H1 (cell line): ENCODE data around the gene CCSER2. TPM values are rescaled to one million over a fixed set of nuclear protein-coding genes. Genes with fewer than 3 reads are reported as not detected.

ENCODE experiments used
- CREB1 ChIP-seq: IDR thresholded peaks from 2 replicates; pipeline ENCODE4 v1.6.1; 2012; ENCODE audit warnings: inconsistent platforms
- JUN ChIP-seq: IDR thresholded peaks from 2 replicates; pipeline ENCODE4 v1.6.1; 2011; ENCODE audit warnings: low read depth, mild to moderate bottlenecking, improper control_type of control experiment, low read length
- POLR2A ChIP-seq, 2 experiments: IDR thresholded peaks; 1 replicate in 1 of 2; 2 replicates in 1 of 2; pipeline ENCODE4 v1.6.1; 2011; ENCODE audit warnings: low read depth in 2 of 2, low read length in 2 of 2, mild to moderate bottlenecking in 2 of 2; ENCODE audit errors: control extremely low read depth in 1 of 2
- SAP30 ChIP-seq: fragments of 300-600 bp; sonication (generic); IDR thresholded peaks from 2 replicates; pipeline ENCODE4 v1.7.1; 2012; ENCODE audit warnings: low read length, moderate library complexity, mild to moderate bottlenecking, inconsistent platforms; ENCODE audit not compliant: insufficient read depth, insufficient replicate concordance
- polyA plus RNA-seq, 7 experiments: library from polyadenylated mRNA; depleted of rRNA in 3 of 7; stranded (reverse) in 5 of 7; unstranded in 2 of 7; fragments of >200 nt in 5 of 7; fragments of 200-250 nt in 2 of 7; gene quantifications; 1 replicate in 5 of 7; 2 replicates in 1 of 7; 4 replicates in 1 of 7; pipeline versions ENCODE4 v1.2.1 to v1.2.3, GENCODE V29; 2011 to 2013; ENCODE audit warnings: missing spikeins in 2 of 7, mixed read lengths in 2 of 7
- total RNA-seq: library from RNA; stranded (reverse); fragmentation: NEBNext Ultra II Directional; extraction: Animal tissue kit (Norgen Biotek cat#: 25700); gene quantifications from 2 replicates; pipeline ENCODE4 v1.2.1, GENCODE V29; 2021
- TF ChIP-seq, protein P1 (sequence below): fragments of 300-600 bp; sonication (generic); IDR thresholded peaks from 2 replicates; pipeline ENCODE4 v1.7.1; 2012; ENCODE audit warnings: low read length, moderate library complexity, mild to moderate bottlenecking, inconsistent platforms; ENCODE audit not compliant: insufficient replicate concordance
- TF ChIP-seq, protein P2 (sequence below): IDR thresholded peaks from 2 replicates; pipeline ENCODE4 v1.6.1; 2012; ENCODE audit warnings: inconsistent platforms

CCSER2 gene
- total and polyA plus RNA-seq, 2 of the 8 experiments (the other 6 are each of a cell fraction or from before 2014, with no cell fraction given): 6.9 to 30.5 TPM

DNA sequence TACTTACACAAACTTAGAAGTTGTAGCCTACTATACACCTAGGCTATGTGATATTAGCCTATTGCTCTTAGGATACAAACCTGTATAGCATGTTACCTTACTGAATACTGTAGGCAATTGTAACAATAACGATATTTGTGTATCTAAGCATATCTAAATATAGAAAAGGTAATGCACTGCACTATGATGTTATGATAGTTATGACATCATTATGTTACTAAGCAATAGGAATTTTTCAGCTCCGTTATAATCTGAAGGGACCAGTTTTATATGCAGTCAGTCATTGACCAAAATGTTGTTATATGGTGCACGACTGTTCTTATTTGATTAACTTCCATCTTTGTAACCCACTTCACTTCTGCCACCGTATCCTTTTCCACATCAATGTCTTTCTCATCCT, 62.0 kb downstream of the CCSER2 start (continued):
- TF ChIP-seq, protein P1, sequence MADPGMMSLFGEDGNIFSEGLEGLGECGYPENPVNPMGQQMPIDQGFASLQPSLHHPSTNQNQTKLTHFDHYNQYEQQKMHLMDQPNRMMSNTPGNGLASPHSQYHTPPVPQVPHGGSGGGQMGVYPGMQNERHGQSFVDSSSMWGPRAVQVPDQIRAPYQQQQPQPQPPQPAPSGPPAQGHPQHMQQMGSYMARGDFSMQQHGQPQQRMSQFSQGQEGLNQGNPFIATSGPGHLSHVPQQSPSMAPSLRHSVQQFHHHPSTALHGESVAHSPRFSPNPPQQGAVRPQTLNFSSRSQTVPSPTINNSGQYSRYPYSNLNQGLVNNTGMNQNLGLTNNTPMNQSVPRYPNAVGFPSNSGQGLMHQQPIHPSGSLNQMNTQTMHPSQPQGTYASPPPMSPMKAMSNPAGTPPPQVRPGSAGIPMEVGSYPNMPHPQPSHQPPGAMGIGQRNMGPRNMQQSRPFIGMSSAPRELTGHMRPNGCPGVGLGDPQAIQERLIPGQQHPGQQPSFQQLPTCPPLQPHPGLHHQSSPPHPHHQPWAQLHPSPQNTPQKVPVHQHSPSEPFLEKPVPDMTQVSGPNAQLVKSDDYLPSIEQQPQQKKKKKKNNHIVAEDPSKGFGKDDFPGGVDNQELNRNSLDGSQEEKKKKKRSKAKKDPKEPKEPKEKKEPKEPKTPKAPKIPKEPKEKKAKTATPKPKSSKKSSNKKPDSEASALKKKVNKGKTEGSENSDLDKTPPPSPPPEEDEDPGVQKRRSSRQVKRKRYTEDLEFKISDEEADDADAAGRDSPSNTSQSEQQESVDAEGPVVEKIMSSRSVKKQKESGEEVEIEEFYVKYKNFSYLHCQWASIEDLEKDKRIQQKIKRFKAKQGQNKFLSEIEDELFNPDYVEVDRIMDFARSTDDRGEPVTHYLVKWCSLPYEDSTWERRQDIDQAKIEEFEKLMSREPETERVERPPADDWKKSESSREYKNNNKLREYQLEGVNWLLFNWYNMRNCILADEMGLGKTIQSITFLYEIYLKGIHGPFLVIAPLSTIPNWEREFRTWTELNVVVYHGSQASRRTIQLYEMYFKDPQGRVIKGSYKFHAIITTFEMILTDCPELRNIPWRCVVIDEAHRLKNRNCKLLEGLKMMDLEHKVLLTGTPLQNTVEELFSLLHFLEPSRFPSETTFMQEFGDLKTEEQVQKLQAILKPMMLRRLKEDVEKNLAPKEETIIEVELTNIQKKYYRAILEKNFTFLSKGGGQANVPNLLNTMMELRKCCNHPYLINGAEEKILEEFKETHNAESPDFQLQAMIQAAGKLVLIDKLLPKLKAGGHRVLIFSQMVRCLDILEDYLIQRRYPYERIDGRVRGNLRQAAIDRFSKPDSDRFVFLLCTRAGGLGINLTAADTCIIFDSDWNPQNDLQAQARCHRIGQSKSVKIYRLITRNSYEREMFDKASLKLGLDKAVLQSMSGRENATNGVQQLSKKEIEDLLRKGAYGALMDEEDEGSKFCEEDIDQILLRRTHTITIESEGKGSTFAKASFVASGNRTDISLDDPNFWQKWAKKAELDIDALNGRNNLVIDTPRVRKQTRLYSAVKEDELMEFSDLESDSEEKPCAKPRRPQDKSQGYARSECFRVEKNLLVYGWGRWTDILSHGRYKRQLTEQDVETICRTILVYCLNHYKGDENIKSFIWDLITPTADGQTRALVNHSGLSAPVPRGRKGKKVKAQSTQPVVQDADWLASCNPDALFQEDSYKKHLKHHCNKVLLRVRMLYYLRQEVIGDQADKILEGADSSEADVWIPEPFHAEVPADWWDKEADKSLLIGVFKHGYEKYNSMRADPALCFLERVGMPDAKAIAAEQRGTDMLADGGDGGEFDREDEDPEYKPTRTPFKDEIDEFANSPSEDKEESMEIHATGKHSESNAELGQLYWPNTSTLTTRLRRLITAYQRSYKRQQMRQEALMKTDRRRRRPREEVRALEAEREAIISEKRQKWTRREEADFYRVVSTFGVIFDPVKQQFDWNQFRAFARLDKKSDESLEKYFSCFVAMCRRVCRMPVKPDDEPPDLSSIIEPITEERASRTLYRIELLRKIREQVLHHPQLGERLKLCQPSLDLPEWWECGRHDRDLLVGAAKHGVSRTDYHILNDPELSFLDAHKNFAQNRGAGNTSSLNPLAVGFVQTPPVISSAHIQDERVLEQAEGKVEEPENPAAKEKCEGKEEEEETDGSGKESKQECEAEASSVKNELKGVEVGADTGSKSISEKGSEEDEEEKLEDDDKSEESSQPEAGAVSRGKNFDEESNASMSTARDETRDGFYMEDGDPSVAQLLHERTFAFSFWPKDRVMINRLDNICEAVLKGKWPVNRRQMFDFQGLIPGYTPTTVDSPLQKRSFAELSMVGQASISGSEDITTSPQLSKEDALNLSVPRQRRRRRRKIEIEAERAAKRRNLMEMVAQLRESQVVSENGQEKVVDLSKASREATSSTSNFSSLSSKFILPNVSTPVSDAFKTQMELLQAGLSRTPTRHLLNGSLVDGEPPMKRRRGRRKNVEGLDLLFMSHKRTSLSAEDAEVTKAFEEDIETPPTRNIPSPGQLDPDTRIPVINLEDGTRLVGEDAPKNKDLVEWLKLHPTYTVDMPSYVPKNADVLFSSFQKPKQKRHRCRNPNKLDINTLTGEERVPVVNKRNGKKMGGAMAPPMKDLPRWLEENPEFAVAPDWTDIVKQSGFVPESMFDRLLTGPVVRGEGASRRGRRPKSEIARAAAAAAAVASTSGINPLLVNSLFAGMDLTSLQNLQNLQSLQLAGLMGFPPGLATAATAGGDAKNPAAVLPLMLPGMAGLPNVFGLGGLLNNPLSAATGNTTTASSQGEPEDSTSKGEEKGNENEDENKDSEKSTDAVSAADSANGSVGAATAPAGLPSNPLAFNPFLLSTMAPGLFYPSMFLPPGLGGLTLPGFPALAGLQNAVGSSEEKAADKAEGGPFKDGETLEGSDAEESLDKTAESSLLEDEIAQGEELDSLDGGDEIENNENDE: no peak
- TF ChIP-seq SAP30 (no peak), POLR2A (IDR thresholded peaks at IDR 0.05; ENCODE audit: control extremely low read depth in 1 of 2, low read depth in 2 of 2, low read length in 2 of 2) (no peak), JUN (no peak), CREB1 (no peak)
- TF ChIP-seq, protein P2, sequence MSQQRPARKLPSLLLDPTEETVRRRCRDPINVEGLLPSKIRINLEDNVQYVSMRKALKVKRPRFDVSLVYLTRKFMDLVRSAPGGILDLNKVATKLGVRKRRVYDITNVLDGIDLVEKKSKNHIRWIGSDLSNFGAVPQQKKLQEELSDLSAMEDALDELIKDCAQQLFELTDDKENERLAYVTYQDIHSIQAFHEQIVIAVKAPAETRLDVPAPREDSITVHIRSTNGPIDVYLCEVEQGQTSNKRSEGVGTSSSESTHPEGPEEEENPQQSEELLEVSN: no peak
